Measurements from ENCODE around the gene PRPF6. TPM values are rescaled to one million over a fixed set of nuclear protein-coding genes. Genes with fewer than 3 reads are reported as not detected.

Gene PRPF6
- total and polyA plus RNA-seq, 2 of the 13 experiments (the other 11 are each of a cell fraction or from before 2014, with no cell fraction given): 63.7 to 101 TPM

- TF ChIP-seq ZBTB40 (IDR thresholded peaks at IDR 0.05) (no peak), ZBTB40 (CRISPR knock-in tag; IDR thresholded peaks at IDR 0.05) (no peak), HNF4G (IDR thresholded peaks at IDR 0.05; ENCODE audit: borderline replicate concordance, low read depth, low read length) (no peak), HNF4G (CRISPR knock-in tag; IDR thresholded peaks at IDR 0.05; ENCODE audit: borderline replicate concordance, low read depth) (no peak), DRAP1 (CRISPR knock-in tag; IDR thresholded peaks at IDR 0.05) (no peak), EZH2 (conservative IDR thresholded peaks at IDR 0.05; ENCODE audit: low read depth, low read length) (no peak), AKAP8 (CRISPR knock-in tag; IDR thresholded peaks at IDR 0.05) (peak; percentile 17), AKNA (CRISPR knock-in tag; IDR thresholded peaks at IDR 0.05; ENCODE audit: borderline replicate concordance) (no peak), CAMTA2 (CRISPR knock-in tag; IDR thresholded peaks at IDR 0.05; ENCODE audit: borderline replicate concordance) (no peak), NFYC (CRISPR knock-in tag; IDR thresholded peaks at IDR 0.05) (peak; percentile 63), ZBED4 (CRISPR knock-in tag; IDR thresholded peaks at IDR 0.05; ENCODE audit: borderline replicate concordance) (no peak), ZMYM2 (CRISPR knock-in tag; IDR thresholded peaks at IDR 0.05) (no peak)
These were observed 85.0 kb downstream of the PRPF6 start (continued) for GRCh38 chr20:64065974-64066343.

All from HepG2 (cell line).